ENCODE measurements around the gene CBLL1. TPM values are rescaled to one million over a fixed set of nuclear protein-coding genes. Genes with fewer than 3 reads are reported as not detected.
A peak's percentile ranks its signal among the peaks of the same experiment; 100 is the strongest.

Gene CBLL1
- total RNA-seq, 2 donors from 2014 or later, result 85.3 to 90.3 TPM

- no peaks in the 10 kb centered on the region for H3K9me3 ChIP-seq (ENCODE audit: control insufficient read depth, low read length, poor library complexity, severe bottlenecking)
- Mint-ChIP-seq H3K27ac (no peak overlapping the region), H3K4me1 (peaks cover 16% of the 10 kb centered on the region), H3K36me3 (ENCODE audit: low read depth) (peaks cover 2% of the 10 kb centered on the region), H3K27me3 (no peaks in the 10 kb centered on the region), H3K4me3 (no peak overlapping the region)
- ATAC-seq (no peak), DNase-seq (no peak)
These were observed 23.4 kb downstream of the CBLL1 start for GRCh38 chr7:107767391-107767790.

GRCh38 chr7:107768263-107768662 is 24.3 kb downstream of the CBLL1 start:
- no peak for ATAC-seq
- H3K27me3 Mint-ChIP-seq, result no peaks in the 10 kb centered on the region
- no peaks in the 10 kb centered on the region for H3K9me3 ChIP-seq (ENCODE audit: control insufficient read depth, low read length, poor library complexity, severe bottlenecking)
- no peak overlapping the region for H3K4me3 Mint-ChIP-seq
- no peak for DNase-seq
- peaks cover 14% of the 10 kb centered on the region for H3K4me1 Mint-ChIP-seq
- H3K27ac Mint-ChIP-seq, result no peak overlapping the region
- H3K36me3 Mint-ChIP-seq (ENCODE audit: low read depth), result peaks cover 2% of the 10 kb centered on the region

- Mint-ChIP-seq H3K36me3 (ENCODE audit: low read depth) (peaks cover 2% of the 10 kb centered on the region), H3K27ac (no peak overlapping the region), H3K4me1 (peaks cover 14% of the 10 kb centered on the region), H3K4me3 (no peak overlapping the region), H3K27me3 (no peaks in the 10 kb centered on the region)
- DNase-seq, result no peak
- no peaks in the 10 kb centered on the region for H3K9me3 ChIP-seq (ENCODE audit: control insufficient read depth, low read length, poor library complexity, severe bottlenecking)
- ATAC-seq, result no peak
These were observed 29.1 kb downstream of the CBLL1 start for GRCh38 chr7:107773027-107773426.

GRCh38 chr7:107777702-107778101 is 33.8 kb downstream of the CBLL1 start:
- H3K36me3 Mint-ChIP-seq (ENCODE audit: low read depth), result no peaks in the 10 kb centered on the region
- H3K4me3 Mint-ChIP-seq, result no peak overlapping the region
- H3K9me3 ChIP-seq (ENCODE audit: control insufficient read depth, low read length, poor library complexity, severe bottlenecking), result no peaks in the 10 kb centered on the region
- no peaks in the 10 kb centered on the region for H3K4me1 Mint-ChIP-seq
- DNase-seq (no peak), ATAC-seq (no peak)
- no peaks in the 10 kb centered on the region for H3K27me3 Mint-ChIP-seq
- H3K27ac Mint-ChIP-seq, result no peak overlapping the region

- no peak overlapping the region for H3K4me3 Mint-ChIP-seq
- DNase-seq (no peak), ATAC-seq (no peak)
- H3K36me3 Mint-ChIP-seq (ENCODE audit: low read depth), result no peaks in the 10 kb centered on the region
- H3K27ac Mint-ChIP-seq, result no peak overlapping the region
- H3K4me1 Mint-ChIP-seq, result no peaks in the 10 kb centered on the region
- no peaks in the 10 kb centered on the region for H3K27me3 Mint-ChIP-seq
- H3K9me3 ChIP-seq (ENCODE audit: control insufficient read depth, low read length, poor library complexity, severe bottlenecking), result no peaks in the 10 kb centered on the region
These were observed 34.3 kb downstream of the CBLL1 start for GRCh38 chr7:107778283-107778682.

GRCh38 chr7:107779647-107780099 is 35.7 kb downstream of the CBLL1 start:
- Mint-ChIP-seq H3K27ac (no peak overlapping the region), H3K4me3 (no peak overlapping the region), H3K4me1 (no peaks in the 10 kb centered on the region), H3K27me3 (no peaks in the 10 kb centered on the region), H3K36me3 (ENCODE audit: low read depth) (no peaks in the 10 kb centered on the region)
- ATAC-seq (no peak), DNase-seq (no peak)
- H3K9me3 ChIP-seq (ENCODE audit: control insufficient read depth, low read length, poor library complexity, severe bottlenecking), result no peaks in the 10 kb centered on the region

GRCh38 chr7:107782374-107782773 is 38.4 kb downstream of the CBLL1 start:
- Mint-ChIP-seq H3K36me3 (ENCODE audit: low read depth) (no peaks in the 10 kb centered on the region), H3K27ac (no peak overlapping the region), H3K4me3 (no peak overlapping the region), H3K27me3 (no peaks in the 10 kb centered on the region), H3K4me1 (peaks cover 17% of the 10 kb centered on the region)
- ATAC-seq (no peak), DNase-seq (no peak)
- H3K9me3 ChIP-seq (ENCODE audit: control insufficient read depth, low read length, poor library complexity, severe bottlenecking), result no peaks in the 10 kb centered on the region

- Mint-ChIP-seq H3K36me3 (ENCODE audit: low read depth) (no peaks in the 10 kb centered on the region), H3K4me1 (peaks cover 18% of the 10 kb centered on the region), H3K27me3 (no peaks in the 10 kb centered on the region), H3K4me3 (no peak overlapping the region), H3K27ac (no peak overlapping the region)
- DNase-seq, result no peak
- H3K9me3 ChIP-seq (ENCODE audit: control insufficient read depth, low read length, poor library complexity, severe bottlenecking), result no peaks in the 10 kb centered on the region
- no peak for ATAC-seq
These were observed 39.7 kb downstream of the CBLL1 start for GRCh38 chr7:107783648-107784047.

GRCh38 chr7:107785170-107785569 is 41.2 kb downstream of the CBLL1 start:
- DNase-seq (no peak), ATAC-seq (no peak)
- no peaks in the 10 kb centered on the region for H3K9me3 ChIP-seq (ENCODE audit: control insufficient read depth, low read length, poor library complexity, severe bottlenecking)
- H3K4me1 Mint-ChIP-seq, result peaks cover 18% of the 10 kb centered on the region
- H3K4me3 Mint-ChIP-seq, result peak overlapping the region; percentile 47
- H3K36me3 Mint-ChIP-seq (ENCODE audit: low read depth), result no peaks in the 10 kb centered on the region
- no peaks in the 10 kb centered on the region for H3K27me3 Mint-ChIP-seq
- H3K27ac Mint-ChIP-seq, result no peak overlapping the region

- Mint-ChIP-seq H3K36me3 (ENCODE audit: low read depth) (no peaks in the 10 kb centered on the region), H3K4me1 (peaks cover 18% of the 10 kb centered on the region), H3K27ac (no peak overlapping the region), H3K27me3 (no peaks in the 10 kb centered on the region), H3K4me3 (no peak overlapping the region)
- no peaks in the 10 kb centered on the region for H3K9me3 ChIP-seq (ENCODE audit: control insufficient read depth, low read length, poor library complexity, severe bottlenecking)
- no peak for ATAC-seq
- DNase-seq, result no peak
These were observed 42.0 kb downstream of the CBLL1 start for GRCh38 chr7:107785926-107786325.

GRCh38 chr7:107788216-107788615 is 44.3 kb downstream of the CBLL1 start:
- ATAC-seq (no peak), DNase-seq (no peak)
- H3K36me3 Mint-ChIP-seq (ENCODE audit: low read depth), result no peaks in the 10 kb centered on the region
- no peak overlapping the region for H3K27ac Mint-ChIP-seq
- H3K4me1 Mint-ChIP-seq, result peaks cover 18% of the 10 kb centered on the region
- H3K4me3 Mint-ChIP-seq, result no peak overlapping the region
- H3K9me3 ChIP-seq (ENCODE audit: control insufficient read depth, low read length, poor library complexity, severe bottlenecking), result no peaks in the 10 kb centered on the region
- no peaks in the 10 kb centered on the region for H3K27me3 Mint-ChIP-seq

- Mint-ChIP-seq H3K36me3 (ENCODE audit: low read depth) (peaks cover 2% of the 10 kb centered on the region), H3K4me1 (peaks cover 18% of the 10 kb centered on the region), H3K4me3 (no peak overlapping the region), H3K27me3 (no peaks in the 10 kb centered on the region), H3K27ac (no peak overlapping the region)
- no peaks in the 10 kb centered on the region for H3K9me3 ChIP-seq (ENCODE audit: control insufficient read depth, low read length, poor library complexity, severe bottlenecking)
- ATAC-seq (no peak), DNase-seq (no peak)
These were observed 44.7 kb downstream of the CBLL1 start for GRCh38 chr7:107788662-107789061.

- no peak for DNase-seq
- peaks cover 18% of the 10 kb centered on the region for H3K4me1 Mint-ChIP-seq
- H3K4me3 Mint-ChIP-seq, result no peak overlapping the region
- no peaks in the 10 kb centered on the region for H3K9me3 ChIP-seq (ENCODE audit: control insufficient read depth, low read length, poor library complexity, severe bottlenecking)
- H3K36me3 Mint-ChIP-seq (ENCODE audit: low read depth), result peaks cover 2% of the 10 kb centered on the region
- H3K27me3 Mint-ChIP-seq, result no peaks in the 10 kb centered on the region
- no peak for ATAC-seq
- no peak overlapping the region for H3K27ac Mint-ChIP-seq
These were observed 45.7 kb downstream of the CBLL1 start for GRCh38 chr7:107789647-107790046.

GRCh38 chr7:107792364-107792763 is 48.4 kb downstream of the CBLL1 start:
- H3K27ac Mint-ChIP-seq, result no peak overlapping the region
- H3K36me3 Mint-ChIP-seq (ENCODE audit: low read depth), result peaks cover 2% of the 10 kb centered on the region
- DNase-seq (no peak), ATAC-seq (no peak)
- H3K4me1 Mint-ChIP-seq, result peaks cover 2% of the 10 kb centered on the region
- no peaks in the 10 kb centered on the region for H3K9me3 ChIP-seq (ENCODE audit: control insufficient read depth, low read length, poor library complexity, severe bottlenecking)
- no peaks in the 10 kb centered on the region for H3K27me3 Mint-ChIP-seq
- H3K4me3 Mint-ChIP-seq, result no peak overlapping the region
